Body of pancreas (tissue), 4 donors: ENCODE measurements around the gene ABHD18.
"Not testable (repeated sequence)": the region's sequence is repeated elsewhere in the genome, so short reads cannot be mapped to it uniquely, and the experiment has no call there.

Source experiments
- POLR2A ChIP-seq, 3 donors: fragments of 450-650 bp; IDR thresholded peaks; one replicate each; pipeline ENCODE4 v1.6.1; 2016; ENCODE audit warnings: antibody characterized with exemption in 3 of 3, mild to moderate bottlenecking in 2 of 3
- TF ChIP-seq, protein P1 (sequence below), 7 experiments: fragments of 450-650 bp in 4 of 7; fragments of 200-600 bp in 3 of 7; sonication (generic) in 3 of 7; IDR thresholded peaks; one replicate each; pipeline ENCODE4 v1.5.1; 2016 to 2019; ENCODE audit warnings: antibody characterized with exemption in 7 of 7

DNA sequence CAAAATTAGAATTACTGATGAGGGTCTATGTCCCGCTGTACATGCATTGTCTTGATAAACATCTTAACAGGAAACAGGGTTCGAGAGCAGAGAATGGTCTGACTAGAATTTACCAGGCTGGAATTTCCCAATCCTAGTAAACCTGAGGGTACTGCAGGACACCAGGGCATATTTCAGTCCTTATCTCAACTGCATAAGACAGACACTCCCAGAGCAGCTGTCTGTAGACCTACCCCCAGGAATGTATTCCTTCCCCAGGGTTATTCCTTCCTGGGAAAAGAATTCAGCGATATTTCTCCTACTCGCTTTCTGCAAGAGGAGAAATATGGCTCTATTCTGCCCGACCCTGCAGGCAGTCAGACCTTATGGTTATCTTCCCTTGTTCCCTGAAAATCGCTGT lies 31.3 kb downstream of the ABHD18 start:
- TF ChIP-seq POLR2A (IDR thresholded peaks at IDR 0.05), result not testable (repeated sequence)
- TF ChIP-seq, protein P1, sequence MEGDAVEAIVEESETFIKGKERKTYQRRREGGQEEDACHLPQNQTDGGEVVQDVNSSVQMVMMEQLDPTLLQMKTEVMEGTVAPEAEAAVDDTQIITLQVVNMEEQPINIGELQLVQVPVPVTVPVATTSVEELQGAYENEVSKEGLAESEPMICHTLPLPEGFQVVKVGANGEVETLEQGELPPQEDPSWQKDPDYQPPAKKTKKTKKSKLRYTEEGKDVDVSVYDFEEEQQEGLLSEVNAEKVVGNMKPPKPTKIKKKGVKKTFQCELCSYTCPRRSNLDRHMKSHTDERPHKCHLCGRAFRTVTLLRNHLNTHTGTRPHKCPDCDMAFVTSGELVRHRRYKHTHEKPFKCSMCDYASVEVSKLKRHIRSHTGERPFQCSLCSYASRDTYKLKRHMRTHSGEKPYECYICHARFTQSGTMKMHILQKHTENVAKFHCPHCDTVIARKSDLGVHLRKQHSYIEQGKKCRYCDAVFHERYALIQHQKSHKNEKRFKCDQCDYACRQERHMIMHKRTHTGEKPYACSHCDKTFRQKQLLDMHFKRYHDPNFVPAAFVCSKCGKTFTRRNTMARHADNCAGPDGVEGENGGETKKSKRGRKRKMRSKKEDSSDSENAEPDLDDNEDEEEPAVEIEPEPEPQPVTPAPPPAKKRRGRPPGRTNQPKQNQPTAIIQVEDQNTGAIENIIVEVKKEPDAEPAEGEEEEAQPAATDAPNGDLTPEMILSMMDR (IDR thresholded peaks at IDR 0.05), result not testable (repeated sequence)
